ENCODE data around the gene CD160. TPM values are rescaled to one million over a fixed set of nuclear protein-coding genes. Genes with fewer than 3 reads are reported as not detected.

The CD160 gene
- total RNA-seq, 1 donor from 2014 or later, result not detected

DNA sequence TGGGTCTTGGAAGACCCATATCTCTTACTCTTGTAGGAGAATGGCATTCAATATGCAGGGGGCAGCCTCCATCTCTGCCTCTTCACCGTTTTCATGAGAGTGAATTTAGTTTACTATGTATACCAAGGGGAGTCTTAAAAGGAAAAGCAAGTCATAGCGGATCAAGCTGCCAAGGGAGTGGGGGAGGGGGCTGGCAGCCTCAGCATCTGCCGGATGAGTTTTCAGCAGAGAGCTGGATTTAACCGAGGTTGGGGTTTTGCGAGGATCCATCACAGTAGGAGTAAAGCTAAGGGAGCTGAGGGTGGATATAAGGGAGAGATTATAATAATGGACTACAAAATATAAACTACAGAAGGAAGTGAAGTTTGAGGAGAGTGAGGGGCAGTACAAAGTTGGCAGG, 9.9 kb downstream of the CD160 start:
- no peak for DNase-seq (ENCODE audit: low read depth)
- no peak overlapping the region for H3K4me3 ChIP-seq (ENCODE audit: low read depth, low read length)
- TF ChIP-seq, protein P1, sequence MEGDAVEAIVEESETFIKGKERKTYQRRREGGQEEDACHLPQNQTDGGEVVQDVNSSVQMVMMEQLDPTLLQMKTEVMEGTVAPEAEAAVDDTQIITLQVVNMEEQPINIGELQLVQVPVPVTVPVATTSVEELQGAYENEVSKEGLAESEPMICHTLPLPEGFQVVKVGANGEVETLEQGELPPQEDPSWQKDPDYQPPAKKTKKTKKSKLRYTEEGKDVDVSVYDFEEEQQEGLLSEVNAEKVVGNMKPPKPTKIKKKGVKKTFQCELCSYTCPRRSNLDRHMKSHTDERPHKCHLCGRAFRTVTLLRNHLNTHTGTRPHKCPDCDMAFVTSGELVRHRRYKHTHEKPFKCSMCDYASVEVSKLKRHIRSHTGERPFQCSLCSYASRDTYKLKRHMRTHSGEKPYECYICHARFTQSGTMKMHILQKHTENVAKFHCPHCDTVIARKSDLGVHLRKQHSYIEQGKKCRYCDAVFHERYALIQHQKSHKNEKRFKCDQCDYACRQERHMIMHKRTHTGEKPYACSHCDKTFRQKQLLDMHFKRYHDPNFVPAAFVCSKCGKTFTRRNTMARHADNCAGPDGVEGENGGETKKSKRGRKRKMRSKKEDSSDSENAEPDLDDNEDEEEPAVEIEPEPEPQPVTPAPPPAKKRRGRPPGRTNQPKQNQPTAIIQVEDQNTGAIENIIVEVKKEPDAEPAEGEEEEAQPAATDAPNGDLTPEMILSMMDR (conservative IDR thresholded peaks at IDR 0.05; ENCODE audit: low read depth, low read length), result no peak

- TF ChIP-seq, protein P1 (conservative IDR thresholded peaks at IDR 0.05; ENCODE audit: low read depth, low read length), result no peak
- no peak overlapping the region for H3K4me3 ChIP-seq (ENCODE audit: low read depth, low read length)
- no peak for DNase-seq (ENCODE audit: low read depth)
Observed at GRCh38 chr1:145729666-145730436, 10.6 kb downstream of the CD160 start.

GRCh38 chr1:145730467-145730866, 11.2 kb downstream of the CD160 start:
- no peak for DNase-seq (ENCODE audit: low read depth)
- TF ChIP-seq, protein P1 (conservative IDR thresholded peaks at IDR 0.05; ENCODE audit: low read depth, low read length), result no peak
- H3K4me3 ChIP-seq (ENCODE audit: low read depth, low read length), result no peak overlapping the region

DNA sequence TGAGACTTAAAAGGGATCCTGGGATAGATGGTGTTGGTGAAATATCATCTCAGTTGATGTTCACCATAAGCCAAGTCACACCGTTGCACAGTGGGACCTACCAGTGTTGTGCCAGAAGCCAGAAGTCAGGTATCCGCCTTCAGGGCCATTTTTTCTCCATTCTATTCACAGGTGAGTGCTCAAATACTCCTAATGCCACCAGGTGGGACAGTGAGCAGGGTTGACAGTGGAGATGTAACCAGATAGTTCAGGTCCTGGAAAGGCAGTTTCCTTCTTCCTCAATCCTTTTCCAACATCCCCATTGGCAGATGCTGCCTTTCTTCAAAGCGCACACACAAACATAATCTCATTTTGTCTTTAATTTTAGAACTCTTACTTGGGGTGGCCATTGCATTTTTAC, 11.6 kb downstream of the CD160 start:
- no peak overlapping the region for H3K4me3 ChIP-seq (ENCODE audit: low read depth, low read length)
- TF ChIP-seq, protein P1 (conservative IDR thresholded peaks at IDR 0.05; ENCODE audit: low read depth, low read length), result no peak
- DNase-seq (ENCODE audit: low read depth), result no peak

- TF ChIP-seq, protein P1 (conservative IDR thresholded peaks at IDR 0.05; ENCODE audit: low read depth, low read length), result no peak
Observed at GRCh38 chr1:145736191-145736590, 16.9 kb downstream of the CD160 start.

DNA sequence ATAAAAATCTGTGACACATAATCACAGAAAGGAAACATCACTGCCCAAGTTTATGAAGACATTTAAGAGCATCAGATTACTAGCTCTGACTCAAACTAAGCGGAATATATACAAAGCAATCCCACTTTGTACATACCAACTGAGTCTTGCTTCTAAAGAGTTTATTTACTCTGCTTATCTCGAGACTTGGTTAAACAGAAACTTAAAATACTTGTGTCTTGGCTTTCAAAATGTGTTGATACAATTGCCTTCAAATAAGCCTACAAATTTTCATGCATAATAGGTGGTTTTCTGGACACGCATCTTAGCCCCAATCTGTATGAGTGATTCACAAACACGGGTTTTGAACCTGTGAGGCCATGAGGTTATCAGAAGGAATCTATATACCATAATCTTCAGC, 21.0 kb downstream of the CD160 start:
- no peak overlapping the region for H3K4me3 ChIP-seq (ENCODE audit: low read depth, low read length)
- DNase-seq (ENCODE audit: low read depth), result no peak
- TF ChIP-seq, protein P1 (conservative IDR thresholded peaks at IDR 0.05; ENCODE audit: low read depth, low read length), result no peak

More at GRCh38 chr1:145736191-145736590, 16.9 kb downstream of the CD160 start:
- no peak for DNase-seq (ENCODE audit: low read depth)
- no peak overlapping the region for H3K4me3 ChIP-seq (ENCODE audit: low read depth, low read length)

All from epithelial cell of proximal tubule (primary cell).